Sigmoid colon (tissue), 7 donors: ENCODE measurements around the gene TMEM11. TPM values are rescaled to one million over a fixed set of nuclear protein-coding genes. Genes with fewer than 3 reads are reported as not detected.

Experiments used
- DNase-seq: peaks from one replicate; pipeline ENCODE4 v3.0.0-alpha.2; 2019
- H3K27ac ChIP-seq, 4 donors: fragments of 200-600 bp; sonication (generic); one replicate each; pipeline ENCODE4 v1.5.1; 2016 to 2019; ENCODE audit warnings: mild to moderate bottlenecking in 1 of 4
- H3K27me3 ChIP-seq, 3 donors: fragments of 200-600 bp; sonication (generic); one replicate each; pipeline ENCODE4 v1.5.1; 2019; ENCODE audit warnings: mild to moderate bottlenecking in 1 of 3
- H3K36me3 ChIP-seq, 4 donors: fragments of 200-600 bp; sonication (generic); one replicate each; pipeline ENCODE4 v1.5.1; 2016 to 2019
- H3K4me1 ChIP-seq, 4 donors: fragments of 200-600 bp; sonication (generic); one replicate each; pipeline ENCODE4 v1.5.1; 2017 to 2019
- H3K4me3 ChIP-seq, 4 donors: fragments of 200-600 bp; sonication (generic); one replicate each; pipeline ENCODE4 v1.5.1; 2017 to 2019; ENCODE audit warnings: mild to moderate bottlenecking in 2 of 4, moderate library complexity in 1 of 4
- H3K9me3 ChIP-seq, 4 donors: fragments of 200-600 bp in 3 of 4; sonication (generic) in 3 of 4; one replicate each; pipeline versions ENCODE4 v1.5.1 to v1.6.1; 2013 to 2019
- EP300 ChIP-seq, 4 donors: sonication (generic); formaldehyde crosslinking; IDR thresholded peaks; one replicate each; pipeline ENCODE4 v1.6.1; 2017; ENCODE audit warnings: antibody characterized with exemption in 4 of 4
- POLR2A ChIP-seq, 2 donors: fragments of 450-650 bp; IDR thresholded peaks; one replicate each; pipeline ENCODE4 v1.6.1; 2016; ENCODE audit warnings: antibody characterized with exemption in 2 of 2, mild to moderate bottlenecking in 2 of 2, moderate library complexity in 2 of 2
- POLR2AphosphoS5 ChIP-seq, 4 donors: sonication (generic); formaldehyde crosslinking; IDR thresholded peaks; one replicate each; pipeline ENCODE4 v1.6.1; 2017; ENCODE audit warnings: antibody characterized with exemption in 4 of 4
- WGBS, 2 donors: extraction: QIAGEN DNeasy Blood & Tissue Kit; methylation state at CpG; one replicate each; pipeline ENCODE4 v1.1.7; 2013; 5-methylcytosine and 5-hydroxymethylcytosine counted together
- intact Hi-C: fragments of 100-400 bp; cut with DNase I; formaldehyde crosslinking; loops from one replicate; pipeline ENCODE4 v1.15.1; 2023
- polyA plus RNA-seq, 3 donors: library from polyadenylated mRNA; stranded (reverse); fragments of 200-250 nt; gene quantifications; one replicate each; pipeline ENCODE4 v1.2.3, GENCODE V29; 2013
- total RNA-seq, 4 donors: library from RNA; depleted of rRNA; stranded (reverse); fragments of >200 nt; gene quantifications; one replicate each; pipeline ENCODE4 v1.1.0, GENCODE V29; 2016
- TF ChIP-seq, protein P1 (sequence below), 4 experiments: fragments of 450-650 bp in 3 of 4; fragments of 200-600 bp in 1 of 4; IDR thresholded peaks; one replicate each; pipeline ENCODE4 v1.5.1; 2016 to 2019; ENCODE audit warnings: antibody characterized with exemption in 4 of 4, mild to moderate bottlenecking in 3 of 4, moderate library complexity in 2 of 4
- donor health status: healthy with polysubstance abuse.
- donor health status: Bipolar disorder and iron deficiency.
- donor health status: healthy.

TMEM11 gene
- total and polyA plus RNA-seq, 7 donors = 14.5 to 51.6 (median 27.8) TPM

DNA sequence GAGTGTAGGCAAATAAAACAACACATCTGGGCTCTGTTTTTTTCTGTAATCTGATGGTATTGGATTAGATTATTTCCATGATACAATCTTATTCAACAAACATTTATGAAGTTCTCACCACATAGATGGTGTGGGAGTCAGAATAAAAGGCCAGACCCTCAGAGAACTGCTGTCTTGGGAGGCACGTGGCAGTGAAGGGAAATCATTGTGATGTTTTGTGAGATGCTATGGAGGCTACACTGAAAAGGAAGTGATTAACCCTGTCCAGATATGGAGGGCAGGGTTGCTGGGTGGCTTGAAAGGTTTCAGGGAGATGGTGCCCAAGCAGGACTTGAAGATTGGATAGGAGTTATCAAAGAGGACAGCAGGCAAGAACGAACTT lies 51.6 kb downstream of the TMEM11 start:
- H3K27ac ChIP-seq = peak overlapping the region in 3 of 4 donors; percentile 51 to 71 (median 62)
- intact Hi-C loops = no loop called here
- no peaks in the 10 kb centered on the region for H3K9me3 ChIP-seq
- H3K27me3 ChIP-seq = no peaks in the 10 kb centered on the region
- WGBS, 2 donors = 58 to 68% methylated on average over 2 of the region's 2 CpGs
- DNase-seq = no peak
- TF ChIP-seq EP300 (IDR thresholded peaks at IDR 0.05) (no peak), POLR2AphosphoS5 (IDR thresholded peaks at IDR 0.05) (no peak)
- TF ChIP-seq, protein P1, sequence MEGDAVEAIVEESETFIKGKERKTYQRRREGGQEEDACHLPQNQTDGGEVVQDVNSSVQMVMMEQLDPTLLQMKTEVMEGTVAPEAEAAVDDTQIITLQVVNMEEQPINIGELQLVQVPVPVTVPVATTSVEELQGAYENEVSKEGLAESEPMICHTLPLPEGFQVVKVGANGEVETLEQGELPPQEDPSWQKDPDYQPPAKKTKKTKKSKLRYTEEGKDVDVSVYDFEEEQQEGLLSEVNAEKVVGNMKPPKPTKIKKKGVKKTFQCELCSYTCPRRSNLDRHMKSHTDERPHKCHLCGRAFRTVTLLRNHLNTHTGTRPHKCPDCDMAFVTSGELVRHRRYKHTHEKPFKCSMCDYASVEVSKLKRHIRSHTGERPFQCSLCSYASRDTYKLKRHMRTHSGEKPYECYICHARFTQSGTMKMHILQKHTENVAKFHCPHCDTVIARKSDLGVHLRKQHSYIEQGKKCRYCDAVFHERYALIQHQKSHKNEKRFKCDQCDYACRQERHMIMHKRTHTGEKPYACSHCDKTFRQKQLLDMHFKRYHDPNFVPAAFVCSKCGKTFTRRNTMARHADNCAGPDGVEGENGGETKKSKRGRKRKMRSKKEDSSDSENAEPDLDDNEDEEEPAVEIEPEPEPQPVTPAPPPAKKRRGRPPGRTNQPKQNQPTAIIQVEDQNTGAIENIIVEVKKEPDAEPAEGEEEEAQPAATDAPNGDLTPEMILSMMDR (IDR thresholded peaks at IDR 0.05) = no peak
- no peaks in the 10 kb centered on the region for H3K36me3 ChIP-seq
- peaks cover 0 to 41% (median 30%) of the 10 kb centered on the region in 4 donors for H3K4me1 ChIP-seq
- H3K4me3 ChIP-seq = no peak overlapping the region

DNA sequence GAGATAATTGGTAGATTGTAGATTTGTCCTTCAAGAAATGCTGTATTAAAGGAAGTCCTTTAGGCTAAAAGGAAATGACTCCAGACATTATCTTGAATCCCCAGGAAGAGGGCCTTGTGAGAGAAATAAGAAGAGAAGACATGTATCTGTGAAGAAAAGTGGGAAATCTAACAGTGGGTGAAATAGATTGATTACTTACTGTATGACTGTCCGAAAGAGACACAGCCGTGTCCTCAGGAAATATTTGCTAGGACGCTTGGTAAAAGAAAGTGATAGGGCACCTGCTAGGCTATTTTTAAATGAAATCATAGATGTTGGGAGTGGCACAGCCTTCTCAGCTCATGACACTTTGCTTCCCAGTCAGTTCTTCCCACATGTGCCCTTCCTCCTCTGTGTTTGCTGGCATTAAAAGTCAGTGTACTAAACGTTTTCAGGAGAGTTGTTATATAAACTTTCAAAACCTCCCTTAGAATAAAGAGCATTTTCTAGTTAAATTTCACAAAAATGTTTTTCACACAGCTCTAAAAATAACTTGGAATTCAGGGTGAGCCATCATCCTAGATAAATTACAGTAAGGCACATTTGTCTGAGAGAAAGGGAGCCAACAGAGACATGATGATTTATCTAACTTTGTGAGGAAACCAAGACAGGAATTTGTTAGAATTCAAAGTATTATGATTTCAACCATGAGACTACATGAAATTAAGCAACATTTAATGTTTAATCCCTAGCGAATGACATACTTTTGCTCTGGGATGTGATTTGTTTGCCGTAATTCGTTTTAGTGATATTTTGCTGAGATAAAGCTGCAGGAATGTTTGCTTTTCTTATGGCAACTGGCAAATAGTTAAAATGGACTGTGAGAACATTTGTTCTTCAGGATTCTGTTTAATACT lies 52.2 kb downstream of the TMEM11 start:
- TF ChIP-seq POLR2A (IDR thresholded peaks at IDR 0.05) = no peak
- peak in 2 of 4 donors; percentile 49 to 63 for TF ChIP-seq POLR2AphosphoS5 (IDR thresholded peaks at IDR 0.05)
- Histone ChIP-seq H3K36me3 (no peaks in the 10 kb centered on the region), H3K27me3 (no peaks in the 10 kb centered on the region), H3K4me3 (no peak overlapping the region), H3K9me3 (no peaks in the 10 kb centered on the region), H3K4me1 (peaks cover 0 to 35% (median 24%) of the 10 kb centered on the region in 4 donors), H3K27ac (peak overlapping the region in 3 of 4 donors; percentile 51 to 71 (median 62))
- DNase-seq = no peak
- intact Hi-C loops = no loop called here
- WGBS, 2 donors = 15 to 56% methylated on average over 7 of the region's 7 CpGs

DNA sequence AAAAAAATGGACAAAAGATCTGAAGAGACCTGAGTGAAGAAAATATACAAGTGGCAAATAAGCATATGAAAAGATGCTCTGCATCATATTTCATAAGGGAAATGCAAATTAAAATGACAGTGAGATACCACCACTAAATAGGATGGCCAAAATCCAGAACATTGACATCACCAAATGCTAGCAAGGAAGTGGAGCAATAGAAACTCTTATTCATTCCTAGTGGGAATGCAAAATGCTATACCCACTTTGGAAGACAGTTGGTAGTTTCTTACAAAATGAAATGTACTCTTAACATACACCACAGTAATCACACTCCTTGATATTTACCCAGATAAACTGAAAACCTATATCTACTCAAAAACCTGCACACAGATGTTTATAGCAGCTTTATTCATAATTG lies 53.6 kb downstream of the TMEM11 start:
- intact Hi-C loops = no loop called here
- Histone ChIP-seq H3K27ac (no peak overlapping the region), H3K27me3 (no peaks in the 10 kb centered on the region), H3K4me1 (peaks cover 0 to 21% (median 11%) of the 10 kb centered on the region in 4 donors), H3K4me3 (no peak overlapping the region), H3K9me3 (peaks cover 0 to 2% (median 0%) of the 10 kb centered on the region in 4 donors), H3K36me3 (no peaks in the 10 kb centered on the region)
- no peak for DNase-seq
- TF ChIP-seq, protein P1 (IDR thresholded peaks at IDR 0.05) = no peak
- TF ChIP-seq EP300 (IDR thresholded peaks at IDR 0.05) = no peak
- TF ChIP-seq POLR2A (IDR thresholded peaks at IDR 0.05) = no peak
- TF ChIP-seq POLR2AphosphoS5 (IDR thresholded peaks at IDR 0.05) = no peak

DNA sequence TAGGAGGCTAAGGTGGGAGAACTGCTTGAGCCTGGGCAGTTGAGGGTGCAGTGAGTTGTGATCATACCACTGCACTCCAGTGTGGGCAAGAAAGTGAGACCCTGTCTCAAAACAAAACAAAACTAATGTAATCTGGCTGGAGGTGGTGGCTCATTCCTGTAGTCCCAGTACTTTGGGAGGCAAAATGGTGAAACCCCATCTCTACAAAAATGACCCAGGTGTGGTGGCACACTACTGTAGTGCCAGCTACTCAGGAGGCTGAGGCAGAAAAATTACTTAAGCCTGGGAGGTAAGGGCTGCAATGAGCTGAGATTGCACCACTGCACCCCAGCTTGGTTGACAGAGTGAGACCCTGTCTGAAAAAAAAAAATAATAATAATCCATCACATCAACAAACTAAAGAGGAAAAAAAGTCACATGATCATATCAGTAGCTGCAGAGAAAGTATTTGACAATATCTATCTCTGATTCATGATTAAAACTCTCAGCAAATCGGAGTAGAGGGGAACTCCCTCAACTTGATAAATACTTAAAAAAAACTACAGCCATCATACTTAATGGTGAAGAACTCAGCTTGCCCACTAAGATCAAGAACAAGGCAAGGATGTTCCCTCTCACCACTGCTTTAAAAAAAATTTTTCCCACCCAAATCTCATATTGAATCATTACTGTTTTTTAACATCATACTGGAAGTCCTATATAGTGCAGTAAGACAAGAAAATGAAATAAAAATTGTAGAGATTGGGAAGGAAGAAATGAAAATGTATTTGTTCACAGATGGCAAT lies 56.2 kb downstream of the TMEM11 start:
- 85 to 91% methylated on average over 1 of the region's 1 CpG for WGBS, 2 donors
- H3K27ac ChIP-seq = no peak overlapping the region

DNA sequence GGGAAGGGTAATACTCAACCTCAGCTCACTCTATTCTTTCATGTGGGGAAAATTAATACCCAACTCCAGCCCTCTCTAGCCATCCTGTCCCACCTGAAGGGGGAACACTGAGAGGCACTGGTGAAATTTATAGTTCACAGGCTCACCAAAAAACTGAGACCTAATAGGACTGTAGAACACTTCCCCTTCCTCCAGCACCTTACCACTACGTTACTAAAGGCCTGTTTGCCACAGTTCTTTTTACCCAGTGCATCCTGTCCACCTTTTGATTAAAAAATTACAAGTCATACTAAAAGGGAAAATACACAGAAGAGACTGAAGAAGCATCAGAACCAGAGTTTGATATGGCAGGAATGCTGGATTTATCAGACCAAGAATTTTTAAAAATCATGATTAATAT lies 61.2 kb downstream of the TMEM11 start:
- no peaks in the 10 kb centered on the region for H3K27me3 ChIP-seq

More for the DNA sequence above, 56.2 kb downstream of the TMEM11 start:
- H3K36me3 ChIP-seq = no peaks in the 10 kb centered on the region
- intact Hi-C loops = no loop called here
- peaks cover 0 to 2% (median 0%) of the 10 kb centered on the region in 4 donors for H3K9me3 ChIP-seq
- H3K4me1 ChIP-seq = peaks cover 0 to 17% (median 10%) of the 10 kb centered on the region in 4 donors
- H3K4me3 ChIP-seq = no peak overlapping the region
- TF ChIP-seq POLR2A (IDR thresholded peaks at IDR 0.05) = no peak
- TF ChIP-seq EP300 (IDR thresholded peaks at IDR 0.05) = no peak
- no peak for TF ChIP-seq POLR2AphosphoS5 (IDR thresholded peaks at IDR 0.05)
- H3K27me3 ChIP-seq = no peaks in the 10 kb centered on the region
- DNase-seq = no peak

DNA sequence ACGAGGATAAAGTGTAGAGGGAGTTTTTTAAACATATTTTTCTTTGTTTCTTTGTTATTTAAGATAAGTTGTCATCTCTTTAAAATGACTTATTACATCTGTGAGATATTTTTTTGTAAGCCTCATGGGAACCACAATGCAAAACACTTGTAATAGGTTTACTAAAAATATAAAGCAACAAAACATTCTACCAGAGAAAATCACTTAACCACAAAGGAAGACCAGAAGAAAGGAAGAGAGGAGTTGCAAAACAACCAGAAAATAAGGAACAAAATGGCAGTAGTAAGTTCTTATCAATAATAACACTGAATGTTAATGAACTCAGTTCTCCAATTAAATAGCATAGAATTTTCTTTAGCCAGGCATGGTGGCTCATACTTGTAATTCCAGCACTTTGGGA lies 64.3 kb downstream of the TMEM11 start:
- H3K36me3 ChIP-seq = no peaks in the 10 kb centered on the region
- no peaks in the 10 kb centered on the region for H3K27me3 ChIP-seq
- H3K27ac ChIP-seq = no peak overlapping the region
- no peaks in the 10 kb centered on the region for H3K4me1 ChIP-seq
- no peaks in the 10 kb centered on the region for H3K9me3 ChIP-seq
- intact Hi-C loops = no loop called here
- H3K4me3 ChIP-seq = no peak overlapping the region
- no peak for DNase-seq
- TF ChIP-seq POLR2A (IDR thresholded peaks at IDR 0.05) (no peak), POLR2AphosphoS5 (IDR thresholded peaks at IDR 0.05) (no peak)
- TF ChIP-seq, protein P1 (IDR thresholded peaks at IDR 0.05) = no peak
- WGBS, 2 donors = 88 to 90% methylated on average over 1 of the region's 1 CpG

More for the DNA sequence above, 61.2 kb downstream of the TMEM11 start:
- H3K4me1 ChIP-seq = no peaks in the 10 kb centered on the region
- WGBS, 2 donors = 55 to 86% methylated on average over 1 of the region's 1 CpG
- peaks cover 0 to 2% (median 0%) of the 10 kb centered on the region in 4 donors for H3K9me3 ChIP-seq
- TF ChIP-seq EP300 (IDR thresholded peaks at IDR 0.05) = no peak
- no peak for TF ChIP-seq POLR2A (IDR thresholded peaks at IDR 0.05)
- DNase-seq = no peak
- intact Hi-C loops = no loop called here
- no peak overlapping the region for H3K27ac ChIP-seq
- no peaks in the 10 kb centered on the region for H3K36me3 ChIP-seq
- no peak overlapping the region for H3K4me3 ChIP-seq
